ENCODE results near the gene CCNY. TPM values are rescaled to one million over a fixed set of nuclear protein-coding genes. Genes with fewer than 3 reads are reported as not detected.

Gene CCNY
- total RNA-seq, 1 donor from 2014 or later = 81.1 TPM

GRCh38 chr10:35347121-35347562 is 10.8 kb downstream of the CCNY start:
- Histone ChIP-seq H3K27ac (replicated peaks) (peak overlapping the region; percentile 43), H3K27me3 (ENCODE audit: low read depth) (no peaks in the 10 kb centered on the region), H3K36me3 (no peaks in the 10 kb centered on the region), H3K4me1 (peaks cover 93% of the 10 kb centered on the region), H3K9me3 (replicated peaks) (no peaks in the 10 kb centered on the region), H3K4me3 (no peak overlapping the region)
- no peak for TF ChIP-seq CTCF (IDR thresholded peaks at IDR 0.05; ENCODE audit: borderline replicate concordance)
- no peak for DNase-seq
- intact Hi-C loops (cut with micrococcal nuclease) = no loop called here

- Histone ChIP-seq H3K27ac (replicated peaks) (peak overlapping the region; percentile 31), H3K27me3 (ENCODE audit: low read depth) (no peaks in the 10 kb centered on the region), H3K36me3 (no peaks in the 10 kb centered on the region), H3K4me3 (no peak overlapping the region), H3K9me3 (replicated peaks) (no peaks in the 10 kb centered on the region), H3K4me1 (peaks cover 93% of the 10 kb centered on the region)
- intact Hi-C loops (cut with micrococcal nuclease) = no loop called here
- no peak for TF ChIP-seq CTCF (IDR thresholded peaks at IDR 0.05; ENCODE audit: borderline replicate concordance)
- no peak for DNase-seq
Measured at GRCh38 chr10:35347899-35348608, 11.7 kb downstream of the CCNY start.

- intact Hi-C loops (cut with micrococcal nuclease) = no loop called here
- H3K4me1 ChIP-seq = peaks cover 93% of the 10 kb centered on the region
Measured at GRCh38 chr10:35348609-35349388, 12.5 kb downstream of the CCNY start.

GRCh38 chr10:35349389-35349915 is 13.1 kb downstream of the CCNY start:
- Histone ChIP-seq H3K27ac (replicated peaks) (no peak overlapping the region), H3K4me3 (no peak overlapping the region), H3K27me3 (ENCODE audit: low read depth) (no peaks in the 10 kb centered on the region), H3K9me3 (replicated peaks) (no peaks in the 10 kb centered on the region), H3K4me1 (peaks cover 94% of the 10 kb centered on the region), H3K36me3 (no peaks in the 10 kb centered on the region)
- intact Hi-C loops (cut with micrococcal nuclease) = no loop called here
- no peak for DNase-seq
- TF ChIP-seq CTCF (IDR thresholded peaks at IDR 0.05; ENCODE audit: borderline replicate concordance) = no peak

More at GRCh38 chr10:35348609-35349388, 12.5 kb downstream of the CCNY start:
- H3K36me3 ChIP-seq = no peaks in the 10 kb centered on the region
- TF ChIP-seq CTCF (IDR thresholded peaks at IDR 0.05; ENCODE audit: borderline replicate concordance) = no peak
- no peak overlapping the region for H3K4me3 ChIP-seq
- H3K27me3 ChIP-seq (ENCODE audit: low read depth) = no peaks in the 10 kb centered on the region
- no peaks in the 10 kb centered on the region for H3K9me3 ChIP-seq (replicated peaks)
- DNase-seq = no peak
- H3K27ac ChIP-seq (replicated peaks) = peak overlapping the region; percentile 31

GRCh38 chr10:35351021-35351420 is 14.7 kb downstream of the CCNY start:
- Histone ChIP-seq H3K27ac (replicated peaks) (no peak overlapping the region), H3K36me3 (no peaks in the 10 kb centered on the region), H3K27me3 (ENCODE audit: low read depth) (no peaks in the 10 kb centered on the region), H3K4me3 (no peak overlapping the region), H3K9me3 (replicated peaks) (no peaks in the 10 kb centered on the region), H3K4me1 (peaks cover 99% of the 10 kb centered on the region)
- no peak for DNase-seq
- intact Hi-C loops (cut with micrococcal nuclease) = no loop called here
- no peak for TF ChIP-seq CTCF (IDR thresholded peaks at IDR 0.05; ENCODE audit: borderline replicate concordance)

All from left ventricle myocardium inferior (tissue), 1 donor.